Liver (tissue), 3 donors: ENCODE results near the gene KCNMA1.

Source experiments
- ATF3 ChIP-seq: IDR thresholded peaks from 2 replicates; pipeline ENCODE4 v1.6.1; 2016; ENCODE audit warnings: antibody characterized with exemption
- CTCF ChIP-seq: fragments of 150-350 bp; IDR thresholded peaks from 2 replicates; pipeline ENCODE4 v1.5.1; 2017; ENCODE audit warnings: improper control_type of control experiment, low read depth, low read length; ENCODE audit not compliant: missing input control
- FOXA1 ChIP-seq: IDR thresholded peaks from 2 replicates; pipeline ENCODE4 v1.6.1; 2016; ENCODE audit warnings: antibody characterized with exemption
- GABPA ChIP-seq, 2 donors: IDR thresholded peaks in 1 of 2; conservative IDR thresholded peaks in 1 of 2; 2 replicates each; pipeline ENCODE4 v1.6.1; 2016; ENCODE audit warnings: antibody characterized with exemption in 2 of 2, mild to moderate bottlenecking in 1 of 2, moderate library complexity in 1 of 2
- HNF4A ChIP-seq, 2 donors: conservative IDR thresholded peaks; 2 replicates each; pipeline ENCODE4 v1.6.1; 2016; ENCODE audit warnings: antibody characterized with exemption in 2 of 2, mild to moderate bottlenecking in 2 of 2
- JUND ChIP-seq, 2 donors: IDR thresholded peaks; 2 replicates each; pipeline ENCODE4 v1.6.1; 2016; ENCODE audit warnings: antibody characterized with exemption in 2 of 2
- MAX ChIP-seq: IDR thresholded peaks from 2 replicates; pipeline ENCODE4 v1.6.1; 2016; ENCODE audit warnings: antibody characterized with exemption
- RAD21 ChIP-seq, 2 donors: IDR thresholded peaks; 2 replicates each; pipeline ENCODE4 v1.6.1; 2016; ENCODE audit warnings: antibody characterized with exemption in 2 of 2, mild to moderate bottlenecking in 2 of 2
- REST ChIP-seq: IDR thresholded peaks from 2 replicates; pipeline ENCODE4 v1.6.1; 2016; ENCODE audit warnings: antibody characterized with exemption, mild to moderate bottlenecking
- SP1 ChIP-seq: IDR thresholded peaks from 2 replicates; pipeline ENCODE4 v1.6.1; 2018; ENCODE audit warnings: antibody characterized with exemption, mild to moderate bottlenecking
- TAF1 ChIP-seq: conservative IDR thresholded peaks from 2 replicates; pipeline ENCODE4 v1.6.1; 2016; ENCODE audit warnings: antibody characterized with exemption, mild to moderate bottlenecking
- YY1 ChIP-seq: IDR thresholded peaks from 2 replicates; pipeline ENCODE4 v1.6.1; 2016; ENCODE audit warnings: antibody characterized with exemption, mild to moderate bottlenecking
- ZBTB33 ChIP-seq: IDR thresholded peaks from 2 replicates; pipeline ENCODE4 v1.6.1; 2016; ENCODE audit warnings: antibody characterized with exemption
- donor health status: healthy.
- donor health status: healthy.

- TF ChIP-seq CTCF (no peak), RAD21 (IDR thresholded peaks at IDR 0.05) (no peak), ATF3 (no peak), YY1 (peak; percentile 30), REST (no peak), GABPA (IDR thresholded peaks at IDR 0.05 in 1 of 2, conservative IDR thresholded peaks at IDR 0.05 in 1 of 2) (no peak), JUND (IDR thresholded peaks at IDR 0.05) (no peak), MAX (no peak), TAF1 (no peak), ZBTB33 (no peak), HNF4A (conservative IDR thresholded peaks at IDR 0.05) (peak in 1 of 2 donors; percentile 65), SP1 (no peak), FOXA1 (no peak)
These were observed 92.0 kb downstream of the KCNMA1 start for GRCh38 chr10:77545585-77545984.
